ENCODE data around the gene CLN3. TPM values are rescaled to one million over a fixed set of nuclear protein-coding genes. Genes with fewer than 3 reads are reported as not detected.

CLN3 gene
- total and polyA plus RNA-seq, 9 of the 15 experiments (the other 6 are each of a cell fraction or from before 2014, with no cell fraction given) = 2.5 to 27.1 (median 11.6) TPM

- TF ChIP-seq TEAD1 (CRISPR knock-in tag; IDR thresholded peaks at IDR 0.05) (peak; percentile 27 to 52; a peak in 1 of 4 replicates), SP2 (IDR thresholded peaks at IDR 0.05; ENCODE audit: extremely low read depth, low read depth, low read length, poor library complexity, severe bottlenecking) (peak; percentile 14), AFF1 (IDR thresholded peaks at IDR 0.05; ENCODE audit: low read depth in 1 of 2, partially characterized antibody in 2 of 2) (peak in 1 of 2 experiments; percentile 94), ZNF507 (tag; conservative IDR thresholded peaks at IDR 0.05) (no peak), ZFP91 (CRISPR knock-in tag; IDR thresholded peaks at IDR 0.05) (peak; percentile 97), EP400 (IDR thresholded peaks at IDR 0.05) (peak; percentile 92), BACH1 (tag; IDR thresholded peaks at IDR 0.05) (peak; percentile 48; the same call in 1 of the 2 replicates), IFI16 (CRISPR knock-in tag; IDR thresholded peaks at IDR 0.05) (no peak), E2F6 (IDR thresholded peaks at IDR 0.05; ENCODE audit: borderline replicate concordance in 1 of 2, extremely low read depth in 1 of 2, insufficient read depth in 1 of 2, insufficient read length in 1 of 2, low read depth in 1 of 2, low read length in 1 of 2, poor library complexity in 1 of 2, severe bottlenecking in 1 of 2) (peak; percentile 63 to 83)
- TF ChIP-seq, protein P1, sequence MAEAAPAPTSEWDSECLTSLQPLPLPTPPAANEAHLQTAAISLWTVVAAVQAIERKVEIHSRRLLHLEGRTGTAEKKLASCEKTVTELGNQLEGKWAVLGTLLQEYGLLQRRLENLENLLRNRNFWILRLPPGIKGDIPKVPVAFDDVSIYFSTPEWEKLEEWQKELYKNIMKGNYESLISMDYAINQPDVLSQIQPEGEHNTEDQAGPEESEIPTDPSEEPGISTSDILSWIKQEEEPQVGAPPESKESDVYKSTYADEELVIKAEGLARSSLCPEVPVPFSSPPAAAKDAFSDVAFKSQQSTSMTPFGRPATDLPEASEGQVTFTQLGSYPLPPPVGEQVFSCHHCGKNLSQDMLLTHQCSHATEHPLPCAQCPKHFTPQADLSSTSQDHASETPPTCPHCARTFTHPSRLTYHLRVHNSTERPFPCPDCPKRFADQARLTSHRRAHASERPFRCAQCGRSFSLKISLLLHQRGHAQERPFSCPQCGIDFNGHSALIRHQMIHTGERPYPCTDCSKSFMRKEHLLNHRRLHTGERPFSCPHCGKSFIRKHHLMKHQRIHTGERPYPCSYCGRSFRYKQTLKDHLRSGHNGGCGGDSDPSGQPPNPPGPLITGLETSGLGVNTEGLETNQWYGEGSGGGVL (CRISPR knock-in tag; IDR thresholded peaks at IDR 0.05) = no peak
- TF ChIP-seq, protein P2, sequence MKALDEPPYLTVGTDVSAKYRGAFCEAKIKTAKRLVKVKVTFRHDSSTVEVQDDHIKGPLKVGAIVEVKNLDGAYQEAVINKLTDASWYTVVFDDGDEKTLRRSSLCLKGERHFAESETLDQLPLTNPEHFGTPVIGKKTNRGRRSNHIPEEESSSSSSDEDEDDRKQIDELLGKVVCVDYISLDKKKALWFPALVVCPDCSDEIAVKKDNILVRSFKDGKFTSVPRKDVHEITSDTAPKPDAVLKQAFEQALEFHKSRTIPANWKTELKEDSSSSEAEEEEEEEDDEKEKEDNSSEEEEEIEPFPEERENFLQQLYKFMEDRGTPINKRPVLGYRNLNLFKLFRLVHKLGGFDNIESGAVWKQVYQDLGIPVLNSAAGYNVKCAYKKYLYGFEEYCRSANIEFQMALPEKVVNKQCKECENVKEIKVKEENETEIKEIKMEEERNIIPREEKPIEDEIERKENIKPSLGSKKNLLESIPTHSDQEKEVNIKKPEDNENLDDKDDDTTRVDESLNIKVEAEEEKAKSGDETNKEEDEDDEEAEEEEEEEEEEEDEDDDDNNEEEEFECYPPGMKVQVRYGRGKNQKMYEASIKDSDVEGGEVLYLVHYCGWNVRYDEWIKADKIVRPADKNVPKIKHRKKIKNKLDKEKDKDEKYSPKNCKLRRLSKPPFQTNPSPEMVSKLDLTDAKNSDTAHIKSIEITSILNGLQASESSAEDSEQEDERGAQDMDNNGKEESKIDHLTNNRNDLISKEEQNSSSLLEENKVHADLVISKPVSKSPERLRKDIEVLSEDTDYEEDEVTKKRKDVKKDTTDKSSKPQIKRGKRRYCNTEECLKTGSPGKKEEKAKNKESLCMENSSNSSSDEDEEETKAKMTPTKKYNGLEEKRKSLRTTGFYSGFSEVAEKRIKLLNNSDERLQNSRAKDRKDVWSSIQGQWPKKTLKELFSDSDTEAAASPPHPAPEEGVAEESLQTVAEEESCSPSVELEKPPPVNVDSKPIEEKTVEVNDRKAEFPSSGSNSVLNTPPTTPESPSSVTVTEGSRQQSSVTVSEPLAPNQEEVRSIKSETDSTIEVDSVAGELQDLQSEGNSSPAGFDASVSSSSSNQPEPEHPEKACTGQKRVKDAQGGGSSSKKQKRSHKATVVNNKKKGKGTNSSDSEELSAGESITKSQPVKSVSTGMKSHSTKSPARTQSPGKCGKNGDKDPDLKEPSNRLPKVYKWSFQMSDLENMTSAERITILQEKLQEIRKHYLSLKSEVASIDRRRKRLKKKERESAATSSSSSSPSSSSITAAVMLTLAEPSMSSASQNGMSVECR (CRISPR knock-in tag; IDR thresholded peaks at IDR 0.05) = peak; percentile 84
These were observed at the start of gene CLN3 (continued) for GRCh38 chr16:28491970-28492474.
